Daoy (cell line): ENCODE results near the gene TXNRD3. TPM values are rescaled to one million over a fixed set of nuclear protein-coding genes. Genes with fewer than 3 reads are reported as not detected.
A peak's percentile ranks its signal among the peaks of the same experiment; 100 is the strongest.

Experiments used
- DNase-seq: peaks from one replicate; pipeline ENCODE4 v3.0.0-alpha.2; 2015; ENCODE audit warnings: low read depth
- total RNA-seq: library from RNA; depleted of rRNA; stranded (reverse); fragments of >200 nt; shearing (Covaris generic); gene quantifications from 2 replicates; pipeline ENCODE4 v1.2.3, GENCODE V29; 2014; rRNA removed

Gene TXNRD3
- total RNA-seq: 4.6 and 7.3 TPM in 2 replicates

DNA sequence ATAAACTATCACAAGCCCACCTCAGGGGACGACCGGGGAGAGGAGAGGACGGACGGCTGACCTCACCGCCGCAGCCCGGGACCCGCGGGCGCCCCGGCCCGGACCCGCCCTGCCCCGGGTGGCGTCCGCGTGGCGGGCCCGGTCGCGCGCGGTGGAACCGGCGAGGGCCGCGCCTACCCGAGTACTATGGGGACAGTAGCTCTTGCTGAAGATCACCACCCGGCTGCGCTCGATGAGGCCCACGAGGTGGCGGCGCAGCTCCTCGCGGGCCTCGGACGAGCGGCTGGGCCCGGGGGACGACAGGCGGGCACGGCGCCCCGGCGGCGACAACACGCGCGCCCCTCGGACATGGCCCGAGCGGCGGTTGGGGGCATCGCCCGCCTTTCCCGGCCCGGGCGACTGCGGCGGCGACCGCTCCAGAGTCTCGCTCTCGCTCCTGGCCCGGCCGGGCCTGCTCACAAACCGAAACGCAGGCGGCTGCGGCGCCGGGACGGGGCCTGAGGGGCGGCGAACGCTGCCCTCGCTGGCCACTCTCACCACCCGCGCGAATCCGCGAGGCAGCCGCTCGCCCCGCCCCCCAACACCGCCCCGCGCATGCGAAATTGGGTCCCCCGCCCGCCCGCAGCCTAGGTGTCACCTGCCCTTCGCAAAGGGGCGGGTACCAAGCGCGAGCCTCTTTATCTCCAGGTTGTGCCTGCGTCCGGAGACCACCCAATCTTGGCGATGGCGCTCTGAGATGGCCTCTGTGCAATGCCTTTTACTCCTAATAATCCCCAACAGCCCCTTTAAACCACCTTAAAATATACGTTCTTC is at the start of gene TXNRD3:
TSS of gene TXNRD3 (minus strand) at position 554 of the 813 bp plus-strand sequence.
- peak; percentile 84 for DNase-seq

DNA sequence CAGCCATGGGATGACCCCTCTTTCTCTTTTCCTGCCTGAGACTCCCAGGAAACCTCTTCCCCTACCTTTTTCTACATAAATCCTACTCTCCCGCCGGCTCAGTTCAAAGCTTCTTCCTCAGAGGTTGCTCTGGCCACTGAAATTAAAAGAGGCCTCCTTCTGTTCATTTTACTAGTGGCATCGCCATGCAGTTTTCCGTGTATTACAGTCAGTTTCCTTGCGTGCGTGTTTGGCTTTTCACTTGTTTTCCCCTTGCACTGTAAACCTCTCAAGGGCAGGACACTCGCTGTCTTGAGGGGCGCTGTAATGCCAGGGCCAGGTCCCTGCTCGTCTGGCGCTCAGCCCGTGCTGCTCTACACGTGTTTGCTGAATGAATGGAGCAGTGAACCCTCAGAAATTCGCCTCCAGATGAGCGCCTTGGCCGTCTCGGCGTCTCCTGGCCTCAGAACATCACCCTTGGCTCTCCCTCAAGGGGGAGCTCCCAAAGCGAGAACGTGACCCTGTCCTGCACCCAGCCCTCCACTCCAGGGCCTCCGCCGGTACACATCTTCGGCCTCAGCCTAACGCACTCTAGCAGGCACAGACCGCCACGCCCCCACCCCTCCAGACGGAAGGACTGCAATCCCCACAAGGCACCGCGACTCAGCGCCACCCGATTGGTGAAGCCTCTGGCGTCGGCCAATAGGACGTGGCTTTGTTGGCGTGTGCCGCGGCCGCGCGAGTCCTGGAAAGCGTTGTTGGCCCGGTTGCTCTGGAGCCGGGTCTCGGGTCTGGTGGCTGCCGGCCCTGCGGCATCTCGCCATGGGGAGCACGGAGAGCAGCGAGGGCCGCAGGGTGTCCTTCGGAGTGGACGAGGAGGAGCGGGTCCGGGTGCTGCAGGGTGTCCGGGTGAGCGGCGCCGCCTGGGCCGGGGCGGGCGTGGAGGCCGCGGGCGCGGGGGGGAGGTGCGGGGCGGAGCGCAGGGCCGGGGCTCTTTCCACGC is 48.9 kb upstream of the TXNRD3 start, which contains the start of gene CHCHD6:
TSS of gene CHCHD6 (plus strand) at position 729 of the 982 bp plus-strand sequence. CDS start at position 802, 73 bp downstream.
- DNase-seq: peak; percentile 98

DNA sequence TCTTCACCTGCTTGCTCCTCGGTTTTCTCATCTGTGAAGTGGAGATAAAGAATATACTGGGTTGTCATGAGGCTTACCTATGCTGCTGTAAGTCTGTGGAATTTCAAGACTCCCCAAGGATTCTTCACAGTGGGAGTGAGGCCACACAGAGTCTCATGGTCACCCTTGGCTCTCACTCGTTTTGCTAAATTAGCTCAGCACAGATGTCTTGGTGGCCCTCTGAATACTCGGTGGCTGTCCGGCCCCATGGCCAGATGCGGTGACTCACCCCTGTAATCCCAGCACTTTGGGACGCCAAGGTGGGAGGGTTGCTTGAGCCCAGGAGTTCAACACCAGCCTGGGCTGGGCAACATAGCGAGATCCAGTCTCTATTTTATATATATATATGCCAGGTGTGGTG is 44.1 kb upstream of the TXNRD3 start:
- DNase-seq: no peak

DNA sequence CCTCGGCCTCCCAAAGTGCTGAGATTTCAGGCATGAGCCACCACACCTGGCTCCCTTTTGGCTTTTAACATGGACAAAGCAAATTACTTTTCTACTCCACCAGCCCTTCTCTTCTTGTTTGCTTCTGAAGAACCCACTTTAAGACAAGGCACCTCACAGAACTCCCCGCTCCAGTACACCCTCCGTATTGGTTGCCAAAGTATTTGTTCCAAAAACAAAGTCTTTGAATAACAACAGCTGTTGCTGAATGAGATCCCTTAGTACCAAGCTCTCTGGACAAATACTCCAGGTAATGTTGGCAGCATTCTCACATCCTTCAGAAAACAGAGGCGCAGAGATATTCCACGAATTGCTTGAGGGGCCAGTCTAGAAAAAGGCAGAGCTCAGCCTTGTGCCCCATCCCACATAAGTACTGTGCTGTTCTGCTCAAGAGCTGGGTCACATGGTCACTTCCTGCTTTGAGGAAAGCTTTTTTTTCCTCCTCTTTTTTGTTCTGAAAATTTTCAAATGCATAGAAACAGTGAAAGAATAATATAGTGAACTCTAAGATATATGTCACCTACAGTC is 41.9 kb upstream of the TXNRD3 start:
- DNase-seq: no peak

DNA sequence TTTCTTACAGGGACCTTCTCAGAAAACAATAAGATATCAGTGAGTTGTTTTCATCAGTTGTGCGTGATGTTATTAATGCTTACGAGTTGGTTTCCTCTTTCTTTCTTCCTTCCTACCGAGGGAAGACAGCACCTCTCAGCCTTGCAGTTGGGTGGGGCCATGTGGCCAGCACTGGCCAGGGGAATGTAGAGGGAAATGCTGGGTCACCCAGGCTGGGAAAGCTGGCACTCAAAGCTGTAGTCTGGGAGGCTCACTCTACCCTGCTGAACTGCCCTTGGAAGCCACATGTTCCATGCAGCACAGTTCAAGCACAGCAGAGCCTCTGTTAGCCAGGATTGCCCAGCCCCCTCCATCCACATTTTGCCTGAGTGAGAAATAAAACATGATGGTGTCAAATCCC is 39.0 kb upstream of the TXNRD3 start:
- DNase-seq: no peak

DNA sequence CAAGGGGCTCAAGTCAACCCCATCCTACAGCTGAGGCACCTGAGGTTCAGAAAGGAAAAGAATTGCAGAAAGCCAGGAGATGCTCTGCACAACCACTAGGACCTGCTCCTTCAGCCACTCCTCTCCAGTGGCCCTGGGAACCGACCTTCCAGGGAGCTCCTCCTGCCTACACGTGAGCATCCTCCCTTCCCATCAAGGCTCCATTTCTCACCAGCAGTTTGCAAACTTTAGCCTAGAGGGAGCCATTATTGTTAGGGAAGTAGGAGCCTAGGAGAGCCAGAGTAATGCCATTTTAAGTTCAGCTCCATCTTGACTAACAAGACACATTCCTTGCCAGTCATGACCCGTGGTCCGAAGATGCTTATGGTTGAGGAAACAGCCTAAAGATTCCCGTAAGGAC is 37.9 kb upstream of the TXNRD3 start:
- DNase-seq: no peak

DNA sequence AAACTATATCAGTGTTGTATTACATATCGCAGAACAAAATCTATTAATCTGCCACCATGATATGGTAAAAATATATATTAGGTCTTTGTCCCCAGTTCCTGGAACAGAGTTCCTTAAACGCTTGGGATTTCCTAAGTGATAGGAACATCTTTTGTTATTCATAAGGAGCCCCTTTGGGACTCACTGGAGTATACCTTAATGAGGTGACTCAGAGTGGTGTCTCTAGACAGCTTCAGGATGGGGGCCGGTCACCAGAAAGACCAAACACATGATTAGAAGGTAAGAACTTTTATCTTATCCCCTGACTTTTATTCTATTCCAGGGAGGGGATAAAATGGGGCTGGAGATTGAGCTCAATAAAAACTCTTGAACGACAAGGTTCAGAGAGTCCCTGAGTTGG is 36.8 kb upstream of the TXNRD3 start:
- no peak for DNase-seq

DNA sequence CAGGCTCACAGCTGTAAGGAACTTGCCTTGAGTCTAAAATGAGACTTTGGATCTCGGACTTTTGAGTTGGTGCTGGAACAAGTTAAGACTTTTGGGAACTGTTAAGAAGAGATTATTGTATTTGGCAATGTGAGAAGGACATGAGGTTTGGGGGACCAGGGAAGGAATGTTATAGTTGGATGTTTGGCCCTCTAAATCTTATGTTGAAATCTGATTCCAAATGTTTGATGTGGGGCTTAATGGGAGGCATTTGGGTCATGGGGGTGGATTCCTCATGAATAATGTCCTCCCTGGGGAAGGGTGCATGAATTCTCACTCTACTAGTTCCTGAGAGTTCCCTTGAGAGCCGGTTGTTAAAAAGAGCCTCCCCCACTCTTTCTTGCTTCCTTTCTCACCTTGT is 30.6 kb upstream of the TXNRD3 start:
- no peak for DNase-seq

DNA sequence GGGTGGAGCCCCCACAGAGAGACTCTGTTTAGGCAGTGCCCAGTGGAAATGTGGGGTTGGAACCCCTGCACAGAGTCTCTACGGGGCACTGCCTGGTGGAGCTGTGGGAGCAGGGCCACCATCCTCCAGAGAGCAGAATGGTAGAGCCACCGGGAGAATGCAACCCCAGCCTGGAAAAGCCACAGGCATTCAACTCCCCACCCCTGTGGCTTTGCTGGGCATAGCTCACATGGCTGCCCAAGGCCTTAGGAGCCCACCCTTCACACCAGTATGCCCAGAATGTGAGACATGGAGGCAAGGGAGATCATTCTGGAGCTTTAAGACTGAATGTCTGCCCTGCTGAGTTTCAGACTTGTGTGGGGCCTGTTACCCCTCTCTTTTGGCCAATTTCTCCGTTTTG is 30.1 kb upstream of the TXNRD3 start:
- DNase-seq: no peak

DNA sequence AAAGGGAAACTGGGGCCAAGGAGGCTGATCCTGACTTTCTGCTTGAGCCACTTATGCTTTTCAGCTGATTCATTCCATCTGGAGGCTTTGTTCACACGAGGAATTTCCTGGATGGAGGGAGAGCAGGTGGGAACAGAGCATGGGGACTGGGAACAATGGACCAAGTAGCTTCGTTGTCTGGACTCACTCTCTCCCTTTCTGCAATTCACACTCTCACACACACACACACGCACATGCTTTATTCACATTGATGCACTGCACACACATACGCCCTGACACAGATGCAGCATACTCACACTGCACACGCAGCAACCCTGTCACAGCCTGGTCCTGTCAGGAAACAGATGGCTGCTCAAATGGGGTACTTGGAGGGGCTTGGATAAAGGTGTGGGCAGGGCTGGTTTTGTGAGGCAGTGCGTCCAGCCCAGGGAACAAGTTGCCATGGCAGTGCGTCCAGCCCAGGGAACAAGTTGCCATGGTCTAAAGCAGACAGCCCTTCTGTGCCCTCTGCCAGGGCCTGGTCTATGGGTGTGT is 29.4 kb upstream of the TXNRD3 start:
- no peak for DNase-seq

DNA sequence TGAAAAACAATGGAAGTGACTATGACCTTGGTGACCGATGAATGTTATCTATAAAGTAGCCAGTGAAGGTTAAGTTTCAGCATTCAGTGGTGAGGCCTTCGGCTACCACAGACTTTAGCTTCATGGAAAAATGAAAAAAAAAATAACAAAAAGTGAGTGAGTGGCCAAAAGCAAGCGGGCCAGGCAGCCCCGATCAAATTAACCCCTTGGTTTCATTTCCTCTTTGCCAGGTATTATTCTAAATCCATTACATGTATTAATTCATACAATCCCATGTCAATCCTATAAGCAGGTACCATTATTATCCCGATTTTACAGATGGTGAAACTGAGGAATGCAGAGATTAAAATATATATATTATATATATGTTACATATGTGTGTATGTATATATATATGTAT is 28.1 kb upstream of the TXNRD3 start:
- DNase-seq: no peak

DNA sequence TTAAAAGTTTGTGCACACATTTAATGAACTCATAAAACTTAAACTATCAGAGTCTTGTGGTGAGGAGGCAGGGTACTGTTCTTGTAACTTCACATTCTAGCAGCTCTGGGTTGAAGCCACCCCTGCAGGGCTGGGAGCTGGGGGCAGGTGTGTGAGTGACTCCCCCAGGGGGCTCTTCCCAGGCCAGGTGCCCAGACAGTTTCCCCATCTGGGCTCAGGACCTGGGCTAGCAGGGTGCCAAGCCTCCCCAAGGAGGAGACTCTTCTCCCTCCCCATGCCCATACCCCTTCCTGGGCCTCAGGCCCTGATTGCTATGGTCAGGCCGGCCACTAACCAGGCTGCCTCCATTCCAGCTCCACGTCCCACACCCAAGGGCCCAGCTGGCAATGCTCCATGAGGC is 27.1 kb upstream of the TXNRD3 start:
- DNase-seq: no peak

DNA sequence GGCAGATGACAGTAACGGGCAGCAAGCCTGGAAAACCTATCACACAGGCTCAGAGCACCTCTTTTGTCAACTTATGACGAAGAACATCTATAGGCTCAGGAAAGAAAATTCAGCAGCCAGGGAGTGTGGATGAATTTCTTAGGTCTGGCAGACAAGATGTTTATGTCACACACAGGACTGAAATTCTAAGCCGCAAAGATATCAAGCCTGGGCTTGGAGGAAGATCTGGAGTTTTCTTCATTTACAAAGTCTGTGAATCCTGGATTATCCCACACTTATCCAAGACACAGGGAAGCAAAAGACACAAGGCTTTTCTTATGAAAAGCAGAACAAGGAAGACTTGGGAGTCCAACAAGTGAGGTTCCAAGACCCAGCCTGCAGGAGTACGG is 25.7 kb upstream of the TXNRD3 start:
- no peak for DNase-seq

DNA sequence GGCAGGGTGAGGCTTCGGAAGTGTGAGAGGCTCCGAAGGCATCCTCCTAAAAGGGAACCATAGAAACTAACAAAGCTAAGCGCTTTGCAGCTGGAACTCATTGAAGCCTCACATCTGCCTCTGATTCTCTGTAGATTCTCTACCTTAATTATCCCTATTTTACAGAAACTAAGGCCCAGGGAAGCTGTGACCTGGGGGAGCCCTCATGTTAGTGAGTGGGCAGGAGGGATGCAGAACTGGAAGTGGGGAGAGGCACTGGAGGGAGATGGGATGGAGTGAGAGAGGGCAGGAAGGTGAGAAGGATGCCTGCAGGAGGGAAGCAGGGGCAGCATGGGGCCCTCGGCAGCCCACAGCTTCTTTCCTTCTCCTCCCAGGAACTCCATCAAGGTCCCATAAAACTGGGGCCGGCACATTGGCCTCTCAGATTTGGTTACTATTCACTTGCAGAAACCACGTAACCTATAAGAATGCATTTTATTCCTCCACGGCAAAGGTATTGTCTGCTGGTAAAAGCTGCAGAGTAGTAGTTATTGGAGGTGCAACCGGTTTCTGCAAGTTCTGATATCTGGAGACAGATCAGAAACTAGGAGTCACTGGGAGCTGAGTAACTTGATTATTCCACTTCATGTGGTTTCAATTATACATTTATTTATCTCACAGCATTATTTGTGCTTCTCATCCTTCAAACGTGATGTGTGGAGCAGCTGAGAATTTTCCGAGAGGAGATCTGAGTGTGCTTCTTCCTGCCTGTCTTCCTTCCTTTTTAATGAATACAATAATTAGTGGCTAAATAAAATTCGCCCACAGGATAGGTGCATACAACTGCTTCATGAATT is 25.1 kb upstream of the TXNRD3 start:
- no peak for DNase-seq

DNA sequence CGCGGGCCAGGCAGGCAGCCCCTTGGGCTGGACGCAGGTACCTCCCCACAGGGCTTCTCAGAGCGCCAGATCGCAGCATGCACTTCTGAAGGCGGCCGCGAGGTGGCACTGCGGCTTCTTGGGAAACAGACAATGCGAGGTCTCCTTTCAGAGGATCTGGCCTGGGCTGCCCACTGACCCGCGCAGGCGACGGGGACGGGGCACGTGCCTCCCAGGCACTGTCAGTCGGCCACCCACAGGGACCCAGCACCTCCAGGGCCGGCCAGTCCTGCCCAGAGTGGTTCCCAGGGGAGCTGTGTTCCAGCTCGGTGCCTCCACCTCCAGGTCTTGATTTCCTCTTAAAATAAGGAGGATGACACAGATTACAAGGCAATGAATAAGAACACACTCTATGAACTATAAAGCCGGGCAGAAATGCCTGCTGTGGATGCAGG is 24.4 kb upstream of the TXNRD3 start:
- DNase-seq: peak; percentile 78

DNA sequence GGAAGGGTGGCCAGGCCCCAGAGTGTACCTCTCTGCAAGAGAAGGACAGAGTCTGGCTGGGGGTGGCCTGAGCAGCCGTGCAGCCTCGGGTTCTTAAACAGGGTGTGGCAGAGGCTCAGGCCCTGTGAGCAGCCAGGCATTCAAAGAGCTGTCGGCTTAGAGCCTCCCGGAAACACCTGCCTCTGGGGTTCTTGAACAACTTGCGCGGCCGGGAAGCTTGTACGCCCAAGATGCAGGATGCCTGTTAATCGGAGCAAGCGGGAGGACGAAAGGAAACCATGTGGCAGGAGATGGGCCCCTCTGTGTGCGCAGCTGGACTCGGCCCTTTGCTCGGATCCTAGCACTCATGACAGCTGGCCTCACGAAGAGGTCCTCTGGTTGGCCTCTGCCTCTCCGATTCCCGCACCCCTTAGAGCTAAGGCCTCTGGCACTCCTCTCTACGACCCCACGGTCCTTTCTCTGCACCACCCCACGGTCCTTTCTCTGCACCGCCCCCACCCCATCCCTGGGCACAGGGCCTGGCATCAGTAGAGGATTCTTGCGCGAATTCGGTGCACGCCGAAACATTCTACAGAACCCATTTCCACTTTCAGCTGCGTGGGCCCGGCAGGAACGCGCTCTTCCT is 23.9 kb upstream of the TXNRD3 start:
- DNase-seq: no peak

DNA sequence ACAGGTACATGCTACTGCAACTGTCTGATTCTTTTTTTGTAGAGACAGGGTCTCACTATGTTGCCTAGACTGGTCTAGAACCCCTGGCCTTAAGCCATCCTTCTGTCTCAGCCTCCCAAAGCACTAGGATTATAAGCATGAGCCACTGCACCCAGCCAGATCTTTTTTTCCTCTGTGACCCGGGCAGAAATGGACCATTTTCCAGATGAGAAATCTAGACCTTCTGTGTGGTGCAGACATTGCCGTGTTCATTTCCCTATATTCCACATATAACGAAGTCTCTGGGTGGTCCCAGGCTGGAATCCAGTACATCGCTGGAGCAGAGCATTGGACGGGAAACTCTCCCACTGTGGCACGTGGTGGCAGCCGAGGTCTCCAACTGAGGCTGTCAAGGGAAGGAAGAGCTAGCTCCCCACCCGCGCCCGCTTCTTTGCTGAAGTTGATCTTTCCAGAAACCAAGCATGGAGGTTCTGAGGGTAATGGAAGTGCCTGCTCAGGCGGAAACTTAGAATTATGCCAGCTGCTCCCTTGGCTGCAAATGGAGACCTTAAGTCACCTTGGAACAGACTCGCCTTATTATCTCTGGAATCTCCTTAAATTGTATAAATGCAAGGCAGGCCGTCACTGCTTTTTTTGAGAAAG is 23.1 kb upstream of the TXNRD3 start:
- DNase-seq: no peak

DNA sequence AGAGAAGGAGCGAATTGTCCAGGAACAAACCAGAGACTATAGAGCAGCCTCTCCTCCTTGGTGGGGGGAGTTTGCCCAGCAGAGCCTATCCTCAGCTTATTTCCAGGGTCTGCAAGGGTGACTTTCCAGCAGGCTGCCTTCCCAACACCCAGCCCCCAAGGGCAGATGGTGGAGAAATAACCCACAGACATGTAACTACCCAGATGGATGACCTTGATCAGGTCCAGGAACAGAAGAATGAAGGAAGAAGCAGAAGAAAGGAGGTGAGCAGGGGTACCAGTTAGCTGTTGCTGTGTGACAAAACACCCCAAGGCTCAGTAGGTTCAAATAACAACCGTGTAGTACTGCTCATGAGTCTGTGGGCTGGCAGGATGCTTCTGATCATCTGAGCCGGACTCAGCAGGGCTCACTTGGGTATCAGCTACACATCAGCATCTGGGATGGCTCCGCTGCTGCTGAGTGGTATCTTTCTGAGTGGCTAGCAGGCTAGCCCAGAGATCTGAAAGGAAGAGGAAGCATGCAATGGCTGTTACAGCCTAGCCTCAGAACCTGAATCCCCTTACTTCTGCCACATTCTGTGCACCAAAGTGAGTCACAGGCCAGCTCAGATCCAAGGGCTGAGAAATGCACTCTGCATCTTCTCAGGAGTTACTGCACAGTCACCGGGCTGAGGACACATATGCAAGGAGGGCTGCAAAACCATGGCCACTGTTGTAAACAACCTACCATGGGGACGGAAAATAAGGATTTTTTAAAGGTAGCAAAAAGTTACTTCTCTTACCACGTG is 22.2 kb upstream of the TXNRD3 start:
- DNase-seq: no peak

DNA sequence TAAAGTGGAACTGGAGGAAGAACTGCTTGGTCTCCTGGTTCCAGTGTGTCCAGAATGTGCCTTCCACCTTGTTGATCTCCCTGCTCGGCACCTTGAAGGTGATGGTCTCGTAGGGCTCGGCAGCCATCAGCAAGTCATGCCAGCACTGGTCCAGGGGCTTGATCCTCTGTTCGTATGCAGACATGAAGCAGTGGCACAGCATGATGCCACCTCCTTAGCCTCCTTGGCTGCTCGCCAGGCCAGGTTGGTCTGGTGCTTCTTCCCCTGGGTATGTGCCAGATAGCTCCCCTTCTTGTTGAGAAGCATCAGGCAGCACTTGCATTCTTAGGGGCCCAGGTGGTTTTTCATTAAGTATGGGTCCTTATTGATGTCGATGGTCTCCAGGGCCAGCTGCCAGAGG is 17.8 kb upstream of the TXNRD3 start:
- DNase-seq: no peak
